Measurements from ENCODE around the gene ZNF195. TPM values are rescaled to one million over a fixed set of nuclear protein-coding genes. Genes with fewer than 3 reads are reported as not detected.
A peak's percentile ranks its signal among the peaks of the same experiment; 100 is the strongest.
"Not testable (repeated sequence)": the region's sequence is repeated elsewhere in the genome, so short reads cannot be mapped to it uniquely, and the experiment has no call there.

ZNF195 gene
- total RNA-seq, 4 donors from 2014 or later = 22.4 to 35.3 (median 27.1) TPM

- ATAC-seq (ENCODE audit: low FRiP score) = no peak
- TF ChIP-seq, protein P1, sequence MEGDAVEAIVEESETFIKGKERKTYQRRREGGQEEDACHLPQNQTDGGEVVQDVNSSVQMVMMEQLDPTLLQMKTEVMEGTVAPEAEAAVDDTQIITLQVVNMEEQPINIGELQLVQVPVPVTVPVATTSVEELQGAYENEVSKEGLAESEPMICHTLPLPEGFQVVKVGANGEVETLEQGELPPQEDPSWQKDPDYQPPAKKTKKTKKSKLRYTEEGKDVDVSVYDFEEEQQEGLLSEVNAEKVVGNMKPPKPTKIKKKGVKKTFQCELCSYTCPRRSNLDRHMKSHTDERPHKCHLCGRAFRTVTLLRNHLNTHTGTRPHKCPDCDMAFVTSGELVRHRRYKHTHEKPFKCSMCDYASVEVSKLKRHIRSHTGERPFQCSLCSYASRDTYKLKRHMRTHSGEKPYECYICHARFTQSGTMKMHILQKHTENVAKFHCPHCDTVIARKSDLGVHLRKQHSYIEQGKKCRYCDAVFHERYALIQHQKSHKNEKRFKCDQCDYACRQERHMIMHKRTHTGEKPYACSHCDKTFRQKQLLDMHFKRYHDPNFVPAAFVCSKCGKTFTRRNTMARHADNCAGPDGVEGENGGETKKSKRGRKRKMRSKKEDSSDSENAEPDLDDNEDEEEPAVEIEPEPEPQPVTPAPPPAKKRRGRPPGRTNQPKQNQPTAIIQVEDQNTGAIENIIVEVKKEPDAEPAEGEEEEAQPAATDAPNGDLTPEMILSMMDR (IDR thresholded peaks at IDR 0.05) = no peak
- no peak for DNase-seq (ENCODE audit: low spot score)
Observed at GRCh38 chr11:3412837-3413236, 33.9 kb upstream of the ZNF195 start.

GRCh38 chr11:3408722-3409121, 29.8 kb upstream of the ZNF195 start:
- not testable (repeated sequence) for ATAC-seq (ENCODE audit: low FRiP score)
- TF ChIP-seq, protein P1 (IDR thresholded peaks at IDR 0.05) = peak in 2 of 3 donors; percentile 10 to 56
- peak; percentile 71 for DNase-seq (ENCODE audit: low spot score)

GRCh38 chr11:3408058-3408605, 29.2 kb upstream of the ZNF195 start:
- not testable (repeated sequence) for ATAC-seq (ENCODE audit: low FRiP score); DNase-seq (ENCODE audit: low spot score)

DNA sequence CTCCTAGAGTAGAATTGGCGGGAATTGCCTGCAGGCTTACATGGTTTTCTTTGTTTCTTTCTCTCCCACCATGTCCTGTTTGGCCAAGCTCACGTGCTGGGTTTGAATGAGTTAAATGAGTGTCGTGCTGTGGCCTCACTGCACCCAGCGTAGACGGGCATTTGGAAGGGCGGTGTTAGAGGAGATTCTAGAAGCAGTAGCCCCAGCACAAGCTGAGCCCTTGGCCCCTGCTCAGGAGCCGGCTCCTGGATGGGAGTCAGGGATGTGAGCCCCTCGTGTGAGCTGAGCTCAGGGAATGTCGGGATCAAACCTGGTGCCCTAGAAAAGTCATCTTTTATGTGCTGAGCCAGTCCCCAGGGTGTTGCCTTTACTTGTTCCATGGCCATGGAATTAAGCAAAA, 28.0 kb upstream of the ZNF195 start:
- DNase-seq (ENCODE audit: low spot score) = not testable (repeated sequence)

GRCh38 chr11:3406223-3406875, 27.4 kb upstream of the ZNF195 start:
- not testable (repeated sequence) for DNase-seq (ENCODE audit: low spot score); ATAC-seq (ENCODE audit: low FRiP score)

More for the DNA sequence above, 28.0 kb upstream of the ZNF195 start:
- ATAC-seq (ENCODE audit: low FRiP score) = not testable (repeated sequence)

GRCh38 chr11:3404076-3404925, 25.4 kb upstream of the ZNF195 start:
- ATAC-seq (ENCODE audit: low FRiP score); DNase-seq (ENCODE audit: low spot score): not testable (repeated sequence)

GRCh38 chr11:3402861-3403250, 23.9 kb upstream of the ZNF195 start:
- not testable (repeated sequence) for ATAC-seq (ENCODE audit: low FRiP score); DNase-seq (ENCODE audit: low spot score)

GRCh38 chr11:3402181-3402860, 23.4 kb upstream of the ZNF195 start:
- ATAC-seq (ENCODE audit: low FRiP score); DNase-seq (ENCODE audit: low spot score): not testable (repeated sequence)

- ATAC-seq (ENCODE audit: low FRiP score) = not testable (repeated sequence)
Observed at GRCh38 chr11:3401052-3401451, 22.1 kb upstream of the ZNF195 start.

GRCh38 chr11:3398509-3398908, 19.6 kb upstream of the ZNF195 start:
- ATAC-seq (ENCODE audit: low FRiP score); DNase-seq (ENCODE audit: low spot score): not testable (repeated sequence)

More at GRCh38 chr11:3401052-3401451, 22.1 kb upstream of the ZNF195 start:
- not testable (repeated sequence) for DNase-seq (ENCODE audit: low spot score)

- ATAC-seq (ENCODE audit: low FRiP score); DNase-seq (ENCODE audit: low spot score): not testable (repeated sequence)
Observed at GRCh38 chr11:3398106-3398505, 19.2 kb upstream of the ZNF195 start.

GRCh38 chr11:3397210-3397609, 18.3 kb upstream of the ZNF195 start:
- not testable (repeated sequence) for ATAC-seq (ENCODE audit: low FRiP score); DNase-seq (ENCODE audit: low spot score)

DNA sequence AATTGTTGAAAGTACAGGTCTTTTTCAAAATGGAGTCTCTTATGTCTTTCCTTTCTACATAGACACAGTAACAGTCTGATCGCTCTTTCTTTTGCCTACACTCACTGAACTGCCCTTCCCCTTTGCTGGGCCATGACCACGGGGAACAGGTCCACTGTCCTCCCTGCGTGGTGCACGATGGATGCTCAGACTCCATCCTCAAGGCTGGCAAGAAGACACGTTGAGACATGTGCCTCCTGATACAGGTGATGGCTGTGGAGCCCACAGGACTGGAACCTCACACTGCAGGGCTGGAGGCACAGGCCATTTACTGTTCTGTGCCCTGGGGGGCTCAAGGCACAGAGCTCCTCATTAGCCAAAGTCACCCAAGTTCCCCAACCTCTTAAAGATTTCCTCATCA, 16.5 kb upstream of the ZNF195 start:
- DNase-seq (ENCODE audit: low spot score); ATAC-seq (ENCODE audit: low FRiP score): not testable (repeated sequence)

DNA sequence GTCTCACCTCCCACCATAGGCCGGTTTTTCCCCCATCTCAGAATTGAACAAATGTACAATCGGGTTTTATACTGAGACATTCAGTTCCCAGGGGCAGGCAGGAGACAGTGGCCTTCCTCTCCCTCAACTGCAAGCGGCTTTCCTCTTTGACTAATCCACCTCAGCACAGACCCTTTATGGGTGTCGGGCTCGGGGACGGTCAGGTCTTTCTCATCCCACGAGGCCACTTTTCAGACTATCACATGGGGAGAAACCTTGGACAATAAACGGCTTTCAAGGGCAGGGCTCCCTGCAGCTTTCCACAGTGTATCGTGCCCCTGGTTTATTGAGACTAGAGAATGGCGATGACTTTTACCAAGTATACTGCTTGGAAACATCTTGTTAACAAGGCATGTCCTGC, 16.0 kb upstream of the ZNF195 start:
- not testable (repeated sequence) for ATAC-seq (ENCODE audit: low FRiP score); DNase-seq (ENCODE audit: low spot score)

DNA sequence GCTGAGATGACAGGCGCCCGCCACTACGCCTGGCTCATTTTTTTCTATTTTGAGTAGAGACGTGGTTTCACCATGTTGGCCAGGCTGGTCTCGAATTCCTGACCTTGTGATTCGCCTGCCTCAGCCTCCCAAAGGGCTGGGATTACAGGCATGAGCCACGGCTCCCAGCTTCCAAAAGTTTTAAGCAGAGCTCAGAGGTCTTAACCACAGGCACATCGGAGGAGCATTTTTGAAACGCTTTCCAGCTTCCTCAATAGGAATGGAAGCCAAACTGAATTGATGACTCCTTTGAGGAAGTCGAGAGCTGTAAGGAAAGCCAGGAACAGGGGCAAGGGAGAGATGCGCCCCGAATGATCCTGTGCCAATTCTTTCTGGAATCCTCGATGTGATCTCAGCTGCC, 14.5 kb upstream of the ZNF195 start:
- DNase-seq (ENCODE audit: low spot score); ATAC-seq (ENCODE audit: low FRiP score): not testable (repeated sequence)

Data from omental fat pad (tissue), 4 donors.